ENCODE results near the gene DLG5. TPM values are rescaled to one million over a fixed set of nuclear protein-coding genes. Genes with fewer than 3 reads are reported as not detected.

DLG5 gene
- total RNA-seq, 1 donor from 2014 or later, result 22.2 TPM

- H3K36me3 ChIP-seq, result no peaks in the 10 kb centered on the region
- H3K9ac ChIP-seq, result no peak overlapping the region
- no peaks in the 10 kb centered on the region for H3K79me2 ChIP-seq (ENCODE audit: low read depth)
- H3K36me3 Mint-ChIP-seq, result peaks cover 14% of the 10 kb centered on the region
- no peak overlapping the region for H3K27ac ChIP-seq
- H3K27me3 Mint-ChIP-seq (ENCODE audit: insufficient read depth, low read depth), result peaks cover 3% of the 10 kb centered on the region
- no peaks in the 10 kb centered on the region for H3K27me3 ChIP-seq
- no peak overlapping the region for H3K4me3 Mint-ChIP-seq
- peaks cover 4% of the 10 kb centered on the region for H4K20me1 ChIP-seq (ENCODE audit: low read depth)
- H2AFZ ChIP-seq (replicated peaks), result no peak overlapping the region
- peaks cover 12% of the 10 kb centered on the region for H3K4me1 ChIP-seq
- TF ChIP-seq EZH2 (IDR thresholded peaks at IDR 0.05) (no peak), EZH2phosphoT487 (IDR thresholded peaks at IDR 0.05) (no peak), CTCF (IDR thresholded peaks at IDR 0.05) (no peak)
- no peaks in the 10 kb centered on the region for H3K9me3 Mint-ChIP-seq
- H3K9me3 ChIP-seq (ENCODE audit: low read depth), result no peaks in the 10 kb centered on the region
- H3K4me1 Mint-ChIP-seq, result peaks cover 28% of the 10 kb centered on the region
- DNase-seq (ENCODE audit: low spot score), result no peak
- H3K4me3 ChIP-seq, result no peak overlapping the region
- peak overlapping the region; percentile 62 for H3K27ac Mint-ChIP-seq
- no peak overlapping the region for H3K4me2 ChIP-seq
- peaks cover 10% of the 10 kb centered on the region for H3F3A ChIP-seq (ENCODE audit: low read depth)
Measured at GRCh38 chr10:77834540-77834939, 92.0 kb downstream of the DLG5 start.

DNA sequence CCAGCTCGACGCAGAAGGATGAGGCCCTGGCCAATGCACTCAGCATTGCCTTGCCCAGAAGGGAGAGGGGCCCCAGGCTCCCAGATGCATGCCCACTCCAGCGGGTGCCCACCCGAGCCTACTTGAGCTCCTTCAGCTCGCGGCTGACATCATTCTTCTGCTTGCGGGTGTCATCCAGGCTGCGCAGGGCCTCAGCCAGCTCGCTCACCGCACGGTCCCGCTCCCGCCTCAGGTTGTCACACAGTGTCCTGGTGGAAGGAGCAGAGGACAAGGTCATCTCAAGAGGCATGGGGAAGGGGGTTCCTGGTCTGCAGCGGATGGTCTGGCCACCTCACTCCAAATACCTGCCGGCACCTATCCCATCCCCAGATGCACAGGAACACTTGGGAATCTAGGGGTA, 92.8 kb downstream of the DLG5 start:
- Histone ChIP-seq H4K20me1 (ENCODE audit: low read depth) (peaks cover 4% of the 10 kb centered on the region), H3K79me2 (ENCODE audit: low read depth) (no peaks in the 10 kb centered on the region), H3K4me3 (no peak overlapping the region), H3K27me3 (no peaks in the 10 kb centered on the region), H3F3A (ENCODE audit: low read depth) (peaks cover 10% of the 10 kb centered on the region), H3K36me3 (no peaks in the 10 kb centered on the region), H3K4me2 (no peak overlapping the region), H3K9me3 (ENCODE audit: low read depth) (no peaks in the 10 kb centered on the region), H3K9ac (no peak overlapping the region), H3K4me1 (peaks cover 12% of the 10 kb centered on the region), H2AFZ (replicated peaks) (no peak overlapping the region), H3K27ac (no peak overlapping the region)
- H3K27me3 Mint-ChIP-seq (ENCODE audit: insufficient read depth, low read depth), result peaks cover 3% of the 10 kb centered on the region
- H3K4me1 Mint-ChIP-seq, result peaks cover 24% of the 10 kb centered on the region
- no peak overlapping the region for H3K4me3 Mint-ChIP-seq
- no peaks in the 10 kb centered on the region for H3K9me3 Mint-ChIP-seq
- no peak for TF ChIP-seq EZH2phosphoT487 (IDR thresholded peaks at IDR 0.05)
- TF ChIP-seq CTCF (IDR thresholded peaks at IDR 0.05), result no peak
- no peak for TF ChIP-seq EZH2 (IDR thresholded peaks at IDR 0.05)
- peaks cover 16% of the 10 kb centered on the region for H3K36me3 Mint-ChIP-seq
- DNase-seq (ENCODE audit: low spot score), result no peak
- no peak overlapping the region for H3K27ac Mint-ChIP-seq

- no peak overlapping the region for H3K4me2 ChIP-seq
- peaks cover 4% of the 10 kb centered on the region for H4K20me1 ChIP-seq (ENCODE audit: low read depth)
- Mint-ChIP-seq H3K9me3 (no peaks in the 10 kb centered on the region), H3K27ac (no peak overlapping the region), H3K4me3 (no peak overlapping the region), H3K36me3 (peaks cover 21% of the 10 kb centered on the region), H3K27me3 (ENCODE audit: insufficient read depth, low read depth) (peaks cover 3% of the 10 kb centered on the region), H3K4me1 (peaks cover 19% of the 10 kb centered on the region)
- TF ChIP-seq CTCF (IDR thresholded peaks at IDR 0.05) (no peak), EZH2phosphoT487 (IDR thresholded peaks at IDR 0.05) (no peak), EZH2 (IDR thresholded peaks at IDR 0.05) (no peak)
- no peaks in the 10 kb centered on the region for H3K9me3 ChIP-seq (ENCODE audit: low read depth)
- H2AFZ ChIP-seq (replicated peaks), result no peak overlapping the region
- H3K79me2 ChIP-seq (ENCODE audit: low read depth), result no peaks in the 10 kb centered on the region
- peaks cover 10% of the 10 kb centered on the region for H3K4me1 ChIP-seq
- H3K4me3 ChIP-seq, result no peak overlapping the region
- H3K36me3 ChIP-seq, result no peaks in the 10 kb centered on the region
- H3K27ac ChIP-seq, result no peak overlapping the region
- no peaks in the 10 kb centered on the region for H3K27me3 ChIP-seq
- H3K9ac ChIP-seq, result no peak overlapping the region
- DNase-seq (ENCODE audit: low spot score), result no peak
- H3F3A ChIP-seq (ENCODE audit: low read depth), result peaks cover 9% of the 10 kb centered on the region
Measured at GRCh38 chr10:77833225-77833624, 93.3 kb downstream of the DLG5 start.
